ENCODE measurements around the gene SLC27A2.

SLC27A2 gene

GRCh38 chr15:50265620-50266019, 83.6 kb downstream of the SLC27A2 start, which contains the start of gene HDC:
HDC (minus strand) TSS chr15:50265726; CDS start chr15:50265623, 103 bp downstream.
- Mint-ChIP-seq H3K4me1 (ENCODE audit: low read depth) (peaks cover 16% of the 10 kb centered on the region), H3K9me3 (no peaks in the 10 kb centered on the region), H3K36me3 (ENCODE audit: low read depth) (no peaks in the 10 kb centered on the region), H3K4me3 (no peak within 1 kb of the TSS), H3K27me3 (peaks cover under 1% of the 10 kb centered on the region), H3K27ac (no peak within 1 kb of the TSS)
- intact Hi-C loops (cut with micrococcal nuclease), result no loop called here

- intact Hi-C loops (cut with micrococcal nuclease), result no loop called here
- Mint-ChIP-seq H3K4me1 (ENCODE audit: low read depth) (peaks cover 5% of the 10 kb centered on the region), H3K36me3 (ENCODE audit: low read depth) (no peaks in the 10 kb centered on the region)
Observed at GRCh38 chr15:50267577-50267976, 85.6 kb downstream of the SLC27A2 start.

GRCh38 chr15:50275091-50275490, 93.1 kb downstream of the SLC27A2 start:
- Mint-ChIP-seq H3K4me3 (no peak overlapping the region), H3K4me1 (ENCODE audit: low read depth) (peaks cover 6% of the 10 kb centered on the region), H3K27me3 (no peaks in the 10 kb centered on the region), H3K9me3 (no peaks in the 10 kb centered on the region), H3K27ac (no peak overlapping the region), H3K36me3 (ENCODE audit: low read depth) (no peaks in the 10 kb centered on the region)
- intact Hi-C loops (cut with micrococcal nuclease), result no loop called here

More at GRCh38 chr15:50267577-50267976, 85.6 kb downstream of the SLC27A2 start:
- no peaks in the 10 kb centered on the region for H3K27me3 Mint-ChIP-seq
- no peak overlapping the region for H3K4me3 Mint-ChIP-seq
- no peaks in the 10 kb centered on the region for H3K9me3 Mint-ChIP-seq
- H3K27ac Mint-ChIP-seq, result no peak overlapping the region

GRCh38 chr15:50275908-50276307, 93.9 kb downstream of the SLC27A2 start:
- H3K9me3 Mint-ChIP-seq, result no peaks in the 10 kb centered on the region
- H3K36me3 Mint-ChIP-seq (ENCODE audit: low read depth), result peaks cover 8% of the 10 kb centered on the region
- peaks cover 6% of the 10 kb centered on the region for H3K4me1 Mint-ChIP-seq (ENCODE audit: low read depth)
- H3K4me3 Mint-ChIP-seq, result no peak overlapping the region
- H3K27ac Mint-ChIP-seq, result no peak overlapping the region
- intact Hi-C loops (cut with micrococcal nuclease), result no loop called here
- no peaks in the 10 kb centered on the region for H3K27me3 Mint-ChIP-seq

- intact Hi-C loops (cut with micrococcal nuclease), result no loop called here
- Mint-ChIP-seq H3K4me3 (no peak overlapping the region), H3K27me3 (no peaks in the 10 kb centered on the region), H3K36me3 (ENCODE audit: low read depth) (peaks cover 8% of the 10 kb centered on the region), H3K4me1 (ENCODE audit: low read depth) (peaks cover 6% of the 10 kb centered on the region), H3K9me3 (no peaks in the 10 kb centered on the region), H3K27ac (peak overlapping the region; percentile 52)
Observed at GRCh38 chr15:50277370-50277769, 95.4 kb downstream of the SLC27A2 start.

GRCh38 chr15:50278496-50278895, 96.5 kb downstream of the SLC27A2 start:
- H3K9me3 Mint-ChIP-seq, result no peaks in the 10 kb centered on the region
- intact Hi-C loops (cut with micrococcal nuclease), result no loop called here

GRCh38 chr15:50280271-50280670, 98.3 kb downstream of the SLC27A2 start:
- Mint-ChIP-seq H3K9me3 (no peaks in the 10 kb centered on the region), H3K36me3 (ENCODE audit: low read depth) (peaks cover 21% of the 10 kb centered on the region), H3K4me3 (no peak overlapping the region), H3K4me1 (ENCODE audit: low read depth) (peaks cover 6% of the 10 kb centered on the region), H3K27ac (no peak overlapping the region), H3K27me3 (no peaks in the 10 kb centered on the region)
- intact Hi-C loops (cut with micrococcal nuclease), result no loop called here

More at GRCh38 chr15:50278496-50278895, 96.5 kb downstream of the SLC27A2 start:
- Mint-ChIP-seq H3K27ac (peak overlapping the region; percentile 60), H3K36me3 (ENCODE audit: low read depth) (peaks cover 11% of the 10 kb centered on the region), H3K27me3 (no peaks in the 10 kb centered on the region), H3K4me1 (ENCODE audit: low read depth) (peaks cover 6% of the 10 kb centered on the region), H3K4me3 (no peak overlapping the region)

GRCh38 chr15:50281427-50281826, 99.4 kb downstream of the SLC27A2 start:
- peaks cover 6% of the 10 kb centered on the region for H3K4me1 Mint-ChIP-seq (ENCODE audit: low read depth)

More at GRCh38 chr15:50281427-50281826, 99.4 kb downstream of the SLC27A2 start:
- intact Hi-C loops (cut with micrococcal nuclease), result no loop called here
- H3K36me3 Mint-ChIP-seq (ENCODE audit: low read depth), result peaks cover 27% of the 10 kb centered on the region
- no peaks in the 10 kb centered on the region for H3K27me3 Mint-ChIP-seq
- H3K9me3 Mint-ChIP-seq, result no peaks in the 10 kb centered on the region
- H3K27ac Mint-ChIP-seq, result no peak overlapping the region
- no peak overlapping the region for H3K4me3 Mint-ChIP-seq

Measured in dendritic cell treated with granulocyte-macrophage colony-stimulating factor and Interleukin-4, amounts not matched to agents 40 ng/mL and 50 ng/mL, for 4 days (primary cell).